Karpas-422 (cell line): Measurements from ENCODE around the gene LYSMD1. TPM values are rescaled to one million over a fixed set of nuclear protein-coding genes. Genes with fewer than 3 reads are reported as not detected.

Experiments used
- DNase-seq: peaks from one replicate; pipeline ENCODE4 v3.0.0-alpha.2; 2015
- H2AFZ ChIP-seq: fragments of 200-600 bp; sonication (generic); 2 replicates; pipeline ENCODE4 v1.6.1; 2014; ENCODE audit warnings: antibody characterized with exemption, low read length, mixed read lengths
- H3K27ac ChIP-seq: fragments of 200-600 bp; sonication (generic); 2 replicates; pipeline ENCODE4 v1.5.1; 2014; ENCODE audit warnings: mild to moderate bottlenecking, low read length, moderate library complexity
- H3K27me3 ChIP-seq: fragments of 200-600 bp; sonication (generic); 2 replicates; pipeline ENCODE4 v1.6.1; 2014; ENCODE audit warnings: low read length, mixed read lengths
- H3K36me3 ChIP-seq: fragments of 200-600 bp; sonication (generic); 2 replicates; pipeline ENCODE4 v1.6.1; 2014; ENCODE audit warnings: low read length, mixed read lengths; ENCODE audit not compliant: insufficient read depth
- H3K4me1 ChIP-seq: fragments of 200-600 bp; sonication (generic); 2 replicates; pipeline ENCODE4 v1.6.1; 2014; ENCODE audit warnings: mild to moderate bottlenecking, low read length, mixed read lengths
- H3K4me2 ChIP-seq: fragments of 200-600 bp; sonication (generic); 2 replicates; pipeline ENCODE4 v1.6.1; 2014; ENCODE audit warnings: low read length, low read depth, mild to moderate bottlenecking; ENCODE audit not compliant: poor library complexity, severe bottlenecking
- H3K4me3 ChIP-seq: fragments of 200-600 bp; sonication (generic); 2 replicates; pipeline ENCODE4 v1.5.1; 2014; ENCODE audit warnings: mild to moderate bottlenecking, antibody characterized with exemption, low read length, mixed read lengths
- H3K79me2 ChIP-seq: fragments of 200-600 bp; sonication (generic); 2 replicates; pipeline ENCODE4 v1.6.1; 2014; ENCODE audit warnings: mild to moderate bottlenecking, low read length, mixed read lengths
- H3K9ac ChIP-seq: fragments of 200-600 bp; sonication (generic); 2 replicates; pipeline ENCODE4 v1.6.0; 2014; ENCODE audit warnings: low read length
- H3K9me2 ChIP-seq: fragments of 200-600 bp; sonication (generic), shearing (Covaris generic); replicated peaks from 2 replicates; pipeline ENCODE4 v1.6.0; 2014; ENCODE audit warnings: mild to moderate bottlenecking, low read length, moderate library complexity; ENCODE audit not compliant: insufficient read depth
- H3K9me3 ChIP-seq: fragments of 300-700, 200-600 bp; sonication (generic); 2 replicates; pipeline ENCODE4 v1.6.1; 2014; ENCODE audit warnings: low read length, mixed read lengths
- H4K20me1 ChIP-seq: fragments of 200-600 bp; sonication (generic); 2 replicates; pipeline ENCODE4 v1.6.1; 2014; ENCODE audit warnings: mild to moderate bottlenecking, antibody characterized with exemption, low read length, low read depth; ENCODE audit not compliant: insufficient read depth
- total RNA-seq: library from RNA; depleted of rRNA; stranded (reverse); fragments of >200 nt; shearing (Covaris generic); gene quantifications from 2 replicates; pipeline ENCODE4 v1.2.3, GENCODE V29; 2014; ENCODE audit warnings: low replicate concordance

Gene LYSMD1
- total RNA-seq, 1 experiment from 2014 or later = 2.1 TPM

DNA sequence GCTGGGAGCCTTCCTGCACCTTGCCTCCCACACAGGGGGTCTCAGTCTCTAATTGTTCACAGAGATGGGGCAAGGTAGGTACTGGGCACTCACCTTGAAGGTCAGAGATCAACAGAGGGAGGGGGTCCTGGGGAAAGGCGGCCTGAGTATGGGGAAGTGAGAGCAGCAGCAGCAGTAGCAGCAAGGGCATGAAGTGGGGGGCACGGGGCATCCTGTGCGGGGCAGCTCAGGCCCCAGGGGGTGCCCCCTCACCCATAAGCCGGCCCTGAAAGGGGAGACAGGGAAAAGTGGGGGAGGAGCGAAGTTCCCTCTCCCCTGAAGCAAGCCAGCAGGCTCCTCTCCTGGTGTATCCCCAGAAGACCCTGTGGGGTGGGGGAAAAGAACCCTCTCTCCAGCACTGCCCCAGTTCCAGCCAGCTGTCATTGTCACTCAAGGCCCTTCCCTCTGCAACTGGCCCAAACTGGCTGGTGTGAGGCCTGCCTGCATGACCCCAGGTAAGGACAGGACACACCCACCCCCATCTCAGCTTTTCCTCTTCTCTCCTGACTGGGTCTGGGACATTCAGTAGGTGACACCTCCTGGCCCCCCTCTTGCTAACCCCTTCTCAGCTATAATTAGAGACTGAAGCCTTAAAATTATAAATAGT, 23.2 kb downstream of the LYSMD1 start:
- H3K9me3 ChIP-seq = no peaks in the 10 kb centered on the region
- no peak overlapping the region for H3K27ac ChIP-seq
- no peak overlapping the region for H3K4me3 ChIP-seq
- no peaks in the 10 kb centered on the region for H3K36me3 ChIP-seq
- no peaks in the 10 kb centered on the region for H3K79me2 ChIP-seq
- peaks cover 36% of the 10 kb centered on the region for H3K4me1 ChIP-seq
- DNase-seq = no peak
- no peak overlapping the region for H3K9ac ChIP-seq
- no peak overlapping the region for H3K4me2 ChIP-seq
- H3K27me3 ChIP-seq = no peaks in the 10 kb centered on the region
- H2AFZ ChIP-seq = no peak overlapping the region
- H3K9me2 ChIP-seq = no peaks in the 10 kb centered on the region
- no peaks in the 10 kb centered on the region for H4K20me1 ChIP-seq

- Histone ChIP-seq H3K9me3 (no peaks in the 10 kb centered on the region), H3K9ac (no peak overlapping the region), H3K9me2 (no peaks in the 10 kb centered on the region), H3K36me3 (no peaks in the 10 kb centered on the region), H2AFZ (no peak overlapping the region), H3K4me1 (no peaks in the 10 kb centered on the region), H4K20me1 (no peaks in the 10 kb centered on the region), H3K27me3 (no peaks in the 10 kb centered on the region), H3K27ac (no peak overlapping the region), H3K79me2 (no peaks in the 10 kb centered on the region), H3K4me3 (no peak overlapping the region), H3K4me2 (no peak overlapping the region)
- DNase-seq = no peak
Observed at GRCh38 chr1:151137789-151138188, 27.9 kb downstream of the LYSMD1 start.

DNA sequence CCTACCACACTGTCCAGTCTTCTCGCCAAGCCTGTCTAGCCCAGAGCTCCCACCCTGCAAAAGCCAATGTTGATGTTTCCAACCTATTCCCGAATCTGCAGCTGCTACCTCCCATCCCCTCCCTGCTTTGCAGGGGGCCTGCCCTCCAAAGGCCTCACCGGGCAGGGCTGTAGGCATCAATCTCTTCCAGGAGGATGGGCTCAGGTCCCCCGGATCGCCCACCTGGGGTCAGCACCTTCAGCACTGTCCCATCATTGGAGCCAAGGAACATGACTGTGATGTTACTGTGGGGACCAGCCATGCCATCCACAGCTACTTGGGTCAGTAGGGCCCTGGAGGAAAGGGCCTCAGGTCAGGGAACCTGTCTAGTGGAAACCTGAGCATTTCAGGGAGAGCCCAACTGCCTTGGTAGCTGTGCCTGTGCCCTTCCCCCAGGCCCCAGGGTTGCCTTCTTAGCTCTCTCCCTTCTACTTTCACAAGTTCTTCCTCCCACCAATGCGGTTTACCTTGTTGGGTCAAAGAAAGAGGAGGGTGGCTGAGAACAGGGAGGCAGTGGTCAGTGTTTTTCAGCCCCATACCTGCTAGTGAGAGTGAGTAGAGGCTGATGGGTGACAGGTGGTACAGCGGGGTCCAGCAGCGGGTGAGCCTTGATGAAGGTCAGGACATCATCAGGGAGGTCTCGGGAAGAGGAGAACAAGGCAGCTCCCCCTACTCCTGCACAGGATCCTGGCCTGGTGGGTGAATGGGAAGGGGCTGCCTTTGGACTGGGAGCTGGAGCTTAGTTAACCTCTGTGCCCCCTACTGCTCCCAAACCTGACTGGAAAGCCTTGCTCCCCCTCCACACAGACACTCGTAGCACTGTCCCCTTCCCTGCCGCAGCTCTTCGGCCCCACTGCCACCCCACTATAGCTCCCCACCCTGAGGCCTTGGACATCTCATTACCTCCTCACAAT, 30.0 kb downstream of the LYSMD1 start:
- H3K79me2 ChIP-seq = no peaks in the 10 kb centered on the region
- H3K9me3 ChIP-seq = no peaks in the 10 kb centered on the region
- no peaks in the 10 kb centered on the region for H3K9me2 ChIP-seq
- H3K4me1 ChIP-seq = no peaks in the 10 kb centered on the region
- H3K4me3 ChIP-seq = no peak overlapping the region
- no peaks in the 10 kb centered on the region for H4K20me1 ChIP-seq
- H3K4me2 ChIP-seq = no peak overlapping the region
- no peaks in the 10 kb centered on the region for H3K27me3 ChIP-seq
- H3K27ac ChIP-seq = no peak overlapping the region
- no peak overlapping the region for H3K9ac ChIP-seq
- H2AFZ ChIP-seq = no peak overlapping the region
- no peak for DNase-seq
- H3K36me3 ChIP-seq = no peaks in the 10 kb centered on the region

- no peak overlapping the region for H3K4me3 ChIP-seq
- H3K9me3 ChIP-seq = no peaks in the 10 kb centered on the region
- no peaks in the 10 kb centered on the region for H3K4me1 ChIP-seq
- no peaks in the 10 kb centered on the region for H3K79me2 ChIP-seq
- no peaks in the 10 kb centered on the region for H3K9me2 ChIP-seq
- no peak overlapping the region for H2AFZ ChIP-seq
- H3K27ac ChIP-seq = no peak overlapping the region
- DNase-seq = no peak
- H4K20me1 ChIP-seq = no peaks in the 10 kb centered on the region
- no peak overlapping the region for H3K4me2 ChIP-seq
- no peaks in the 10 kb centered on the region for H3K36me3 ChIP-seq
- no peaks in the 10 kb centered on the region for H3K27me3 ChIP-seq
- no peak overlapping the region for H3K9ac ChIP-seq
Observed at GRCh38 chr1:151134991-151135390, 30.7 kb downstream of the LYSMD1 start.

GRCh38 chr1:151134396-151134795, 31.3 kb downstream of the LYSMD1 start:
- H3K9me2 ChIP-seq = no peaks in the 10 kb centered on the region
- H3K36me3 ChIP-seq = no peaks in the 10 kb centered on the region
- H3K9me3 ChIP-seq = no peaks in the 10 kb centered on the region
- H3K4me1 ChIP-seq = no peaks in the 10 kb centered on the region
- H3K27me3 ChIP-seq = no peaks in the 10 kb centered on the region
- H2AFZ ChIP-seq = no peak overlapping the region
- no peaks in the 10 kb centered on the region for H3K79me2 ChIP-seq
- no peak overlapping the region for H3K9ac ChIP-seq
- H3K4me3 ChIP-seq = no peak overlapping the region
- H3K4me2 ChIP-seq = no peak overlapping the region
- H4K20me1 ChIP-seq = no peaks in the 10 kb centered on the region
- no peak for DNase-seq
- no peak overlapping the region for H3K27ac ChIP-seq

- Histone ChIP-seq H3K9me3 (no peaks in the 10 kb centered on the region), H3K4me2 (no peak overlapping the region), H3K9ac (no peak overlapping the region), H3K79me2 (no peaks in the 10 kb centered on the region), H3K27me3 (no peaks in the 10 kb centered on the region), H2AFZ (no peak overlapping the region), H4K20me1 (no peaks in the 10 kb centered on the region), H3K4me3 (no peak overlapping the region), H3K4me1 (no peaks in the 10 kb centered on the region), H3K36me3 (no peaks in the 10 kb centered on the region), H3K9me2 (no peaks in the 10 kb centered on the region), H3K27ac (no peak overlapping the region)
- DNase-seq = no peak
Observed at GRCh38 chr1:151133018-151133806, 32.5 kb downstream of the LYSMD1 start.

GRCh38 chr1:151132335-151133017, 33.2 kb downstream of the LYSMD1 start:
- H3K27ac ChIP-seq = no peak overlapping the region
- no peak overlapping the region for H3K9ac ChIP-seq
- H2AFZ ChIP-seq = no peak overlapping the region
- DNase-seq = no peak
- no peaks in the 10 kb centered on the region for H3K4me1 ChIP-seq
- no peaks in the 10 kb centered on the region for H3K9me2 ChIP-seq
- H3K27me3 ChIP-seq = no peaks in the 10 kb centered on the region
- no peak overlapping the region for H3K4me2 ChIP-seq
- no peaks in the 10 kb centered on the region for H3K79me2 ChIP-seq
- H3K4me3 ChIP-seq = no peak overlapping the region
- no peaks in the 10 kb centered on the region for H3K36me3 ChIP-seq
- no peaks in the 10 kb centered on the region for H3K9me3 ChIP-seq
- no peaks in the 10 kb centered on the region for H4K20me1 ChIP-seq
